Cortex of kidney (tissue), 1 donor: ENCODE data around the gene DCTN3.
"Not testable (repeated sequence)": the region's sequence is repeated elsewhere in the genome, so short reads cannot be mapped to it uniquely, and the experiment has no call there.

ENCODE experiments used
- DNase-seq: peaks from one replicate; lab custom pipeline; 2025; lab: John Stamatoyannopoulos, UW

The DCTN3 gene

GRCh38 chr9:34647084-34647403 lies 26.7 kb upstream of the DCTN3 start:
- no peak for DNase-seq

GRCh38 chr9:34646211-34647083 lies 26.2 kb upstream of the DCTN3 start, which contains the start of gene GALT:
GALT (plus strand) TSS chr9:34646675; CDS start chr9:34646705, 30 bp downstream.
- DNase-seq, result peak; percentile 23

GRCh38 chr9:34644766-34645314 lies 24.5 kb upstream of the DCTN3 start:
- DNase-seq, result no peak

- DNase-seq, result no peak
These were observed 22.4 kb upstream of the DCTN3 start for GRCh38 chr9:34642679-34643078.

GRCh38 chr9:34639322-34639721 lies 19.0 kb upstream of the DCTN3 start:
- DNase-seq, result not testable (repeated sequence)

DNA sequence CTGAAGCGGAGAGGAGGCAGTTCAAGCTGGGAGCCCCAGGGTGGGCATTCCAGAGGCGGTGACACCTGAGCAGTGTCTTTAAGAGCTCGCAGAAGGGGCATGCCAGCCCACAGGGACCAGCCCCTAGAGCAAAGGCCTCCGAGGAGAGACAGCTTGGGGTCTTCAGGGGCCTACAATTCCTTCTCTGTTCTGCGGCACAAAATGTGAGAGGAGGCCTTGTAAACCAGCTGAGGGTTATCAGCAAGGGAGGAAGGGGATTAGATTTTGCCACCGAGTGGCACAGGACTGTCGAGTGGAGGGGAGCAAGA lies 17.8 kb upstream of the DCTN3 start:
- DNase-seq, result no peak

DNA sequence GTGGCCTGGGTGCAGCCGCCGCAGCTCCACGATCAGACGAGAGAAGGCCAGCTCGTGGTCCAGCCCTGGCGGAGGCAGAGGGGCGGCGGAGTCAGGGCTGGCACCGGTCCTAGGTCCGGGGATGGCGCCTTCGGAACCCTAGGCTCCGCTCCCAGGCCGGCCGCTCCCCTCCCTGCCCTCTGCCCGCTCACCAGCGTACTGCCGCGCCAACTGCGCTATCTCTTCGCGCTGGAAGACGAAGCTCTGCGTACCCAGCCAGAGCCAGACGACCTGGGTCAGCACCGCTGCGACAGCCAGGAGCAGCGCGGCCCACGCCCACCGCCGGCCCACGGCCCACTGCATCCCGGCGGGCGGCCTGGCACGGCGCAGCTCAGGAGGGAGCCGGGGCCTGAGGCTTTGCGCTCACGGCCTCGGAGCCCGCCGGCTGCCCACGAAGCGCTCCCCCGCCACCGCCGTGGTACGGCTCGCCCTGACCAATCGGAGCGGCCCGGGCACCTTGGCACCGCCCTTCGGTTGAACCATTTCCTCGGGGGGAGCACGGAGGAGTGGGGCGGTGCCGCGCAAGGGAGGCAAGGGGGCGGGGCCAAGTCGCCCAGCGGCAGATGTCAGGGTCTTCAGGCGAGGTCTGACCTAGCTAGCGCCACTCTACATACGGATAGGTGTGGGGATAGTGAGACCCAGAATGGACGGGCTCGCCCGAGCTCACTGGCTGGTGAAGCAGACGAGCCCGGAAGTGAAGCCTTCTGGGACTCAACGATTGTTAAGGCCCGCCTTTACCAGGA lies 17.3 kb upstream of the DCTN3 start, which contains the start of gene SIGMAR1:
SIGMAR1 (minus strand) TSS at position 432 of the 782 bp plus-strand sequence; CDS start at position 342, 90 bp downstream.
- DNase-seq, result peak; percentile 43

- no peak for DNase-seq
These were observed 16.6 kb upstream of the DCTN3 start for GRCh38 chr9:34636791-34637355.

DNA sequence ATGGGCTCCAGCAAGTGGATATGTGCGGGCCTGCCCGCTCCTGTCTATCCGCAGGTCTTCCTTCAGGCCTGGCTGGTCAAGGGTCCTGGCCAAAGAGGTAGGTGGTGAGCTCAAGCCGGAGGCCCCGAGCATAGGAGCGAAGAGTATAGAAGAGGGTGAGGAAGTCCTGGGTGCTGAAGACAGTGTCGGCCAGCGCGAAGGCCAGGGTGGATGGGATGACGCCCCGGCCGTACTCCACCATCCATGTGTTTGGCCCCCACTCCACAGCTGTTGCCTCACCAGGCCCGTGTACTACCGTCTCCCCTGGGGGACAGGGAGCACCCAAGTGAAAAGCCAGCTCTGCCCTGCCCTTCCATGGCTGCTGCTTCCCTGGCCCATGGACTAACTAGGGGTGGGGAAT lies 15.3 kb upstream of the DCTN3 start:
- no peak for DNase-seq

- DNase-seq, result no peak
These were observed 14.4 kb upstream of the DCTN3 start for GRCh38 chr9:34634551-34635248.

GRCh38 chr9:34633851-34634550 lies 13.7 kb upstream of the DCTN3 start:
- DNase-seq, result no peak

- DNase-seq, result no peak
These were observed 12.9 kb upstream of the DCTN3 start for GRCh38 chr9:34633166-34633565.

GRCh38 chr9:34630402-34631154 lies 10.3 kb upstream of the DCTN3 start:
- no peak for DNase-seq

DNA sequence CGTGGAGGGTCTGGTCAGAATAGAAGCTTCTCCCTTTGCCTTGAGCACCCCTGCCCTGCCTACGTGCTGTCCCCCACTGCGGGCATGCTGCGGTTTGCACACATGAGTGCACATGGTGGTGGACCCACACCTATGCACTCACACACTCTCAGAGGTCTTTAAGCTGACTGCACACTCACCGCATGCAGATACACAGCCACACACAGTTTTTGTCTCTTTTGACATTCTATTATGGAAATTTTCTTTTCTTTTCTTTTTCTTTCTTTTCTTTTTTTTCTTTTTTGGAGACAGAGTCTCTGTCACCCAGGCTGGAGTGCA lies 9.2 kb upstream of the DCTN3 start:
- DNase-seq, result no peak

DNA sequence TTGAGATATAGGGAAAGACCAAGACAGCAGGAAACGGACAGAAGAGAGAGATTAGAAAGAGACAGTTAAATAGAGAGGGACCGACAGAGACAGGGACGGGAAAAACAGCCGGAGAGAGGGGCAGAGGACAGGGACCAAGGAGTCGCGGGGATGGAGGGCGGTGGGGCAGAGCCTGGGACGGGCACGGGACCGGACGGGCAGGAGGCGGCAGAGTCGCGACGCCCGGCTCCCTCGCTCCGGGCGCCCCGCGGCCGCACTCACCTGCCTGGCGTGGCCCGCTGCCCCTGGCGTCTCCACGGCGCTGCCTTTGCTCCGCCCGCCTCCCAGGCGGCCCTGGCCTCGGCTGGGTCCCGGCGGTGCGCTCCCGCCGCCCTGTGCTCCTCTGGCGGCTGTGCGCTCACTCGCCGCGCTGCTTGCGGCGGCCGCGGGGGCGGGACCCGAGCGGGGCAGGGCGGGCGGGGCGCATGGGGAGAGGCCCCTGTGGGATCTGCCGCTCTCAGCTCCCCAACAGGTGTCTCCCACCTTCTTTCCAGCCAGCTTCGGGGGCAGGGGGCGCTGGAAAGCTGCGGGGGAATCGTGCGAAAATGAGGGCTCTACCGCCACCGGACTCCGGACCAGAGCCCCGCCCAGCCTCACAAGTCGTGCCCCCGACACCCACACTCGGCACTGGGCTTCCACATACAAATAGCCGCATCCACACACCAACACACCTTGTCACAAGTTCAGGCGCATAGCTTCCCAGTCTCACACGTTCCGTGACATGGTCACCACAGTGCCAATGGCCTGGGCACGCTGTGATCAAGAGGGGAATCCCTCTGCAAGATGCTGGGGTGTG lies 8.6 kb upstream of the DCTN3 start, which contains the start of gene ARID3C:
ARID3C (minus strand) TSS at position 411 of the 835 bp plus-strand sequence. CDS start 1,052 bp downstream, outside the sequence.
- DNase-seq, result no peak

- DNase-seq, result no peak
These were observed 7.7 kb upstream of the DCTN3 start for GRCh38 chr9:34627716-34628655.

DNA sequence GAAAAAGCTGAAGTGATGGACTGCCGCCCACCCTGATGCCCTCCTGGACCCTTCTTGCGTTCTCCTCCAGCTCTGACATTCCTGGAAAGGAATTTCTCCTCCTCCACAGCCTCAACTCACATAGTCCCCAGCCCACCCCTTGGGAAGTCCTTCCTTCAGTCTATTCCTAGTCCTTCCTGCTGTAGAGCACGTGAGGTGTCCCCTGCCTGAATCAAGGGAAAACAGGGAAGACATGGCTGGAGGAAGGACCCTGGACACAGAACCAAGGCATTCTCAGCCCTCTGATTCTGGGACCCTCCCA lies 4.8 kb upstream of the DCTN3 start:
- no peak for DNase-seq

DNA sequence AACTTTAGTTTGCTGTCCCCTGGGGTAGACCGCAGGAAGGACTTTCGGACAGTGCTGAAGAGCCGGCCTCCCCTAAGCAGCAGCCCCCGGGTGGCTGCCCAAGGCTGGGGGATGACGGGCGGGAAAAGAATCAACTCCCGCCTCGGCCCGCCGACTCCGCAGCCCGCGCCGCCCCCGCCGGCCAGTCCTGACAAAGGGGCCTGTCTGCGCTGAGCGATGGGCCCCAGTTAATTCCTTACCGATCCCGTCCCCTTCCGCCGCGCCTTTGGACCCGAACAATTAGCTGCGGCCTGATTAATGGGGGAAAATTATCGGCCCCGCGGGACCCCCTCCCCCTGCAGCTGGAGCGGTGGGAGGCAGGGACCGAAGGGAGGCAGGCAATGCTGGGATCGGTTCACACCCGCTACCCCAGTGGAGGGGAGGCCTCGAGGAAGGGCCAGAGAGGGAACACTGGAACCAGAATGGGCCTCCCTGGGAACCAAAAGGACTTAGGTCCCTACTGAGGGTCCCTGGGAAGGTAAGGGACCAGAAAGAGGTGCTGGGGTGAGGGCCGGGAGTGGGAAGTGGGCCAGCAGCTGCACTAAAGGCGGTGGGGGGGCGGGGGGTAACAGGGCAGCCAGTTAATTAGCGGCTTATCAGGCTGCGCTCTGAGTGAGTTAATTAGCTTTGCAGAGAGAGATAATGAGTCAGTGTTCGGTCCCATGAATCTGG lies 4.3 kb upstream of the DCTN3 start:
- DNase-seq, result no peak
